Neural cell (in vitro differentiated cells): ENCODE results near the gene EVI2A. TPM values are rescaled to one million over a fixed set of nuclear protein-coding genes. Genes with fewer than 3 reads are reported as not detected.

Experiments used
- H2AFZ ChIP-seq: fragments of 200-600, 300-800 bp; sonication (generic), shearing (Covaris generic); 2 replicates; pipeline ENCODE4 v1.6.0; 2014; ENCODE audit warnings: low read depth, mild to moderate bottlenecking, antibody characterized with exemption, low read length, moderate library complexity
- H3F3A ChIP-seq: fragments of 200-600 bp; shearing (Covaris generic); 2 replicates; pipeline ENCODE4 v1.6.1; 2016; ENCODE audit warnings: mild to moderate bottlenecking, moderate library complexity, mixed read lengths, antibody characterized with exemption, low read length; ENCODE audit not compliant: insufficient read depth, poor library complexity, severe bottlenecking
- H3K27ac ChIP-seq: fragments of 200-600, 300-800 bp; sonication (generic), shearing (Covaris generic); 2 replicates; pipeline ENCODE4 v1.5.1; 2014; ENCODE audit warnings: mild to moderate bottlenecking, low read length, moderate library complexity
- H3K27me3 ChIP-seq: fragments of 300-800, 200-600 bp; sonication (generic), shearing (Covaris generic); 2 replicates; pipeline ENCODE4 v1.6.0; 2014; ENCODE audit warnings: mild to moderate bottlenecking, low read depth, low read length, moderate library complexity; ENCODE audit not compliant: insufficient read depth
- H3K36me3 ChIP-seq: fragments of 300-800, 200-600 bp; sonication (generic), shearing (Covaris generic); 2 replicates; pipeline ENCODE4 v1.5.1; 2014; ENCODE audit warnings: mild to moderate bottlenecking, antibody characterized with exemption, low read length, moderate library complexity; ENCODE audit not compliant: insufficient read depth
- H3K4me2 ChIP-seq: fragments of 300-800, 200-600 bp; sonication (generic), shearing (Covaris generic); 2 replicates; pipeline ENCODE4 v1.6.0; 2014; ENCODE audit warnings: mild to moderate bottlenecking, low read length
- H3K4me3 ChIP-seq: fragments of 300-800, 200-600 bp; sonication (generic), shearing (Covaris generic); 2 replicates; pipeline ENCODE4 v1.5.1; 2014; ENCODE audit warnings: mild to moderate bottlenecking, low read length, moderate library complexity
- H3K79me2 ChIP-seq: fragments of 200-600 bp; shearing (Covaris generic); replicated peaks from 2 replicates; pipeline ENCODE4 v1.6.0; 2014; ENCODE audit warnings: mild to moderate bottlenecking, low read length, moderate library complexity; ENCODE audit not compliant: insufficient read depth
- H3K9ac ChIP-seq: fragments of 300-800, 200-600 bp; sonication (generic), shearing (Covaris generic); 2 replicates; pipeline ENCODE4 v1.6.1; 2016; ENCODE audit warnings: mild to moderate bottlenecking, low read length, mixed read lengths
- H3K9me2 ChIP-seq: fragments of 200-600 bp; shearing (Covaris generic); 2 replicates; pipeline ENCODE4 v1.6.1; 2016; ENCODE audit warnings: mild to moderate bottlenecking, low read length, mixed read lengths; ENCODE audit not compliant: insufficient read depth
- H3K9me3 ChIP-seq: fragments of 200-600, 300-800 bp; sonication (generic), shearing (Covaris generic); 2 replicates; pipeline ENCODE4 v1.6.1; 2016; ENCODE audit warnings: mild to moderate bottlenecking, mixed run types, low read length, moderate library complexity, mixed read lengths
- H4K20me1 ChIP-seq: fragments of 200-600 bp; shearing (Covaris generic); 2 replicates; pipeline ENCODE4 v1.6.1; 2016; ENCODE audit warnings: mild to moderate bottlenecking, mixed run types; ENCODE audit not compliant: insufficient read depth
- CTCF ChIP-seq: fragments of 450-650 bp; IDR thresholded peaks from 2 replicates; pipeline ENCODE4 v1.5.1; 2014; ENCODE audit warnings: antibody characterized with exemption, mild to moderate bottlenecking, moderate library complexity; ENCODE audit not compliant: poor library complexity, severe bottlenecking
- EP300 ChIP-seq: fragments of 450-650 bp; conservative IDR thresholded peaks from 2 replicates; pipeline ENCODE4 v1.6.1; 2014; ENCODE audit warnings: antibody characterized with exemption, mild to moderate bottlenecking, moderate library complexity; ENCODE audit not compliant: poor library complexity, severe bottlenecking
- EZH2 ChIP-seq: fragments of 200-600, 300-800 bp; shearing (Covaris generic), sonication (generic); IDR thresholded peaks from 2 replicates; pipeline ENCODE4 v1.6.1; 2014; ENCODE audit warnings: antibody characterized with exemption, low read length, borderline replicate concordance, mild to moderate bottlenecking; ENCODE audit not compliant: insufficient read depth, poor library complexity, severe bottlenecking
- MXI1 ChIP-seq: fragments of 450-650 bp; conservative IDR thresholded peaks from 2 replicates; pipeline ENCODE4 v1.6.1; 2014; ENCODE audit warnings: antibody characterized with exemption, mild to moderate bottlenecking; ENCODE audit not compliant: poor library complexity, severe bottlenecking
- POLR2AphosphoS5 ChIP-seq: IDR thresholded peaks from 2 replicates; pipeline ENCODE4 v1.6.1; 2012
- RAD21 ChIP-seq: fragments of 450-650 bp; conservative IDR thresholded peaks from 2 replicates; pipeline ENCODE4 v1.6.1; 2014; ENCODE audit warnings: antibody characterized with exemption, mild to moderate bottlenecking, moderate library complexity
- REST ChIP-seq: IDR thresholded peaks from 2 replicates; pipeline ENCODE4 v1.6.1; 2012; ENCODE audit warnings: borderline replicate concordance
- SMC3 ChIP-seq: fragments of 450-650 bp; conservative IDR thresholded peaks from 2 replicates; pipeline ENCODE4 v1.6.1; 2014; ENCODE audit warnings: antibody characterized with exemption, mild to moderate bottlenecking, moderate library complexity; ENCODE audit not compliant: poor library complexity
- TAF1 ChIP-seq: IDR thresholded peaks from 2 replicates; pipeline ENCODE4 v1.6.1; 2012; ENCODE audit warnings: low read depth
- polyA plus RNA-seq: library from polyadenylated mRNA; depleted of rRNA; stranded (reverse); fragments of >200 nt; gene quantifications from 2 replicates; pipeline ENCODE4 v1.2.3, GENCODE V29; 2014

Gene EVI2A
- polyA plus RNA-seq, 1 donor from 2014 or later, result not detected

- Histone ChIP-seq H3K4me3 (no peak overlapping the region), H3K9me2 (no peaks in the 10 kb centered on the region), H3K79me2 (no peaks in the 10 kb centered on the region), H2AFZ (no peak overlapping the region), H3K27ac (no peak overlapping the region), H3K9ac (no peak overlapping the region), H3K27me3 (no peaks in the 10 kb centered on the region), H3K4me2 (no peak overlapping the region), H3F3A (no peaks in the 10 kb centered on the region), H4K20me1 (no peaks in the 10 kb centered on the region), H3K9me3 (no peaks in the 10 kb centered on the region), H3K36me3 (peaks cover 4% of the 10 kb centered on the region)
- no peak for TF ChIP-seq SMC3
- TF ChIP-seq TAF1, result no peak
- no peak for TF ChIP-seq EZH2
- no peak for TF ChIP-seq REST
- no peak for TF ChIP-seq RAD21
- TF ChIP-seq MXI1, result no peak
- no peak for TF ChIP-seq POLR2AphosphoS5
- no peak for TF ChIP-seq CTCF
- TF ChIP-seq EP300, result no peak
Observed at GRCh38 chr17:31320791-31321190, 631 bp downstream of the EVI2A start.

GRCh38 chr17:31320241-31320640 is 1.2 kb downstream of the EVI2A start:
- no peak overlapping the region for H3K4me2 ChIP-seq
- no peaks in the 10 kb centered on the region for H4K20me1 ChIP-seq
- no peak overlapping the region for H3K9ac ChIP-seq
- no peaks in the 10 kb centered on the region for H3K79me2 ChIP-seq
- no peaks in the 10 kb centered on the region for H3F3A ChIP-seq
- H3K9me2 ChIP-seq, result no peaks in the 10 kb centered on the region
- H3K36me3 ChIP-seq, result no peaks in the 10 kb centered on the region
- no peak overlapping the region for H3K4me3 ChIP-seq
- H2AFZ ChIP-seq, result no peak overlapping the region
- H3K27me3 ChIP-seq, result no peaks in the 10 kb centered on the region
- TF ChIP-seq TAF1, result no peak
- TF ChIP-seq RAD21, result no peak
- TF ChIP-seq EP300, result no peak
- no peak for TF ChIP-seq CTCF
- TF ChIP-seq POLR2AphosphoS5, result no peak
- TF ChIP-seq SMC3, result no peak
- TF ChIP-seq EZH2, result no peak
- TF ChIP-seq REST, result no peak
- no peak for TF ChIP-seq MXI1
- no peaks in the 10 kb centered on the region for H3K9me3 ChIP-seq
- H3K27ac ChIP-seq, result no peak overlapping the region
